ENCODE measurements around the gene SEC14L6. TPM values are rescaled to one million over a fixed set of nuclear protein-coding genes. Genes with fewer than 3 reads are reported as not detected.
"Not testable (repeated sequence)": the region's sequence is repeated elsewhere in the genome, so short reads cannot be mapped to it uniquely, and the experiment has no call there.

The SEC14L6 gene
- total RNA-seq, result 0.05 and 0.12 TPM in 2 replicates

- DNase-seq (ENCODE audit: extremely low read depth, low read depth, low spot score), result no peak
Observed at GRCh38 chr22:30546616-30547015, at the start of gene SEC14L6. Gene SEC14L6, minus strand, starts transcription at chr22:30546741. Its CDS starts 59 bp downstream, at chr22:30546682.

- no peak for DNase-seq (ENCODE audit: extremely low read depth, low read depth, low spot score)
Observed at GRCh38 chr22:30596199-30596598, 49.7 kb upstream of the SEC14L6 start.

- not testable (repeated sequence) for DNase-seq (ENCODE audit: extremely low read depth, low read depth, low spot score)
Observed at GRCh38 chr22:30592360-30592713, 45.8 kb upstream of the SEC14L6 start.

- peak; percentile 93 for DNase-seq (ENCODE audit: extremely low read depth, low read depth, low spot score)
Observed at GRCh38 chr22:30591588-30592359, 45.2 kb upstream of the SEC14L6 start, which contains the start of gene PES1. Gene PES1, minus strand, starts transcription at chr22:30591910. Its CDS starts 77 bp downstream, at chr22:30591833.

- no peak for DNase-seq (ENCODE audit: extremely low read depth, low read depth, low spot score)
Observed at GRCh38 chr22:30591191-30591587, 44.6 kb upstream of the SEC14L6 start.

GRCh38 chr22:30586414-30586813, 39.9 kb upstream of the SEC14L6 start:
- no peak for DNase-seq (ENCODE audit: extremely low read depth, low read depth, low spot score)

GRCh38 chr22:30584441-30584840, 37.9 kb upstream of the SEC14L6 start:
- no peak for DNase-seq (ENCODE audit: extremely low read depth, low read depth, low spot score)

- DNase-seq (ENCODE audit: extremely low read depth, low read depth, low spot score), result no peak
Observed at GRCh38 chr22:30582788-30583545, 36.4 kb upstream of the SEC14L6 start.

GRCh38 chr22:30582051-30582450, 35.5 kb upstream of the SEC14L6 start:
- no peak for DNase-seq (ENCODE audit: extremely low read depth, low read depth, low spot score)

GRCh38 chr22:30580896-30581295, 34.4 kb upstream of the SEC14L6 start:
- DNase-seq (ENCODE audit: extremely low read depth, low read depth, low spot score), result no peak

- DNase-seq (ENCODE audit: extremely low read depth, low read depth, low spot score), result no peak
Observed at GRCh38 chr22:30578481-30578880, 31.9 kb upstream of the SEC14L6 start.

- DNase-seq (ENCODE audit: extremely low read depth, low read depth, low spot score), result no peak
Observed at GRCh38 chr22:30575859-30576258, 29.3 kb upstream of the SEC14L6 start.

GRCh38 chr22:30574997-30575671, 28.6 kb upstream of the SEC14L6 start:
- no peak for DNase-seq (ENCODE audit: extremely low read depth, low read depth, low spot score)

- no peak for DNase-seq (ENCODE audit: extremely low read depth, low read depth, low spot score)
Observed at GRCh38 chr22:30574095-30574981, 27.8 kb upstream of the SEC14L6 start, which contains the start of gene GAL3ST1. Gene GAL3ST1, minus strand, starts transcription at chr22:30574665. Its CDS starts 17,273 bp downstream, at chr22:30557392.

GRCh38 chr22:30573594-30574094, 27.1 kb upstream of the SEC14L6 start:
- DNase-seq (ENCODE audit: extremely low read depth, low read depth, low spot score), result no peak

GRCh38 chr22:30572840-30573593, 26.5 kb upstream of the SEC14L6 start:
- DNase-seq (ENCODE audit: extremely low read depth, low read depth, low spot score), result no peak

- no peak for DNase-seq (ENCODE audit: extremely low read depth, low read depth, low spot score)
Observed at GRCh38 chr22:30572210-30572609, 25.7 kb upstream of the SEC14L6 start.

GRCh38 chr22:30569674-30570202, 23.2 kb upstream of the SEC14L6 start:
- DNase-seq (ENCODE audit: extremely low read depth, low read depth, low spot score), result no peak

- DNase-seq (ENCODE audit: extremely low read depth, low read depth, low spot score), result no peak
Observed at GRCh38 chr22:30568137-30568805, 21.7 kb upstream of the SEC14L6 start.
